HepG2 (cell line): ENCODE data around the gene RTCA. TPM values are rescaled to one million over a fixed set of nuclear protein-coding genes. Genes with fewer than 3 reads are reported as not detected.
A peak's percentile ranks its signal among the peaks of the same experiment; 100 is the strongest.

Experiments
- ATF7 ChIP-seq, 2 experiments: fragments of 450-650 bp in 1 of 2; sonication (generic) in 1 of 2; formaldehyde crosslinking in 1 of 2; IDR thresholded peaks; 2 replicates each; pipeline versions ENCODE4 v1.4.0 to v1.6.1; 2016 to 2020; ENCODE audit warnings: antibody characterized with exemption in 1 of 2, mild to moderate bottlenecking in 1 of 2, missing genetic modification reagents in 1 of 2
- GTF3A ChIP-seq: sonication (generic); formaldehyde crosslinking; conservative IDR thresholded peaks from 2 replicates; pipeline ENCODE4 v1.4.0; 2020; ENCODE audit warnings: mild to moderate bottlenecking, missing genetic modification reagents
- HNF1A ChIP-seq, 2 experiments: sonication (generic) in 1 of 2; formaldehyde crosslinking in 1 of 2; IDR thresholded peaks; 2 replicates each; pipeline versions ENCODE4 v1.4.0 to v1.6.1; 2016 to 2020; ENCODE audit warnings: borderline replicate concordance in 1 of 2, low read depth in 1 of 2, mild to moderate bottlenecking in 1 of 2, missing genetic modification reagents in 1 of 2
- HNF1B ChIP-seq: sonication (generic); formaldehyde crosslinking; IDR thresholded peaks from 2 replicates; pipeline ENCODE4 v1.5.1; 2020; ENCODE audit warnings: mild to moderate bottlenecking, moderate library complexity, missing genetic modification reagents
- LRRFIP1 ChIP-seq: sonication (generic); formaldehyde crosslinking; conservative IDR thresholded peaks from 2 replicates; pipeline ENCODE4 v1.4.0; 2020; ENCODE audit warnings: missing genetic modification reagents
- MTF1 ChIP-seq: sonication (generic); formaldehyde crosslinking; IDR thresholded peaks from 2 replicates; pipeline ENCODE4 v1.5.0; 2020; ENCODE audit warnings: missing genetic modification reagents
- MXD3 ChIP-seq: IDR thresholded peaks from 2 replicates; pipeline ENCODE4 v1.6.1; 2016; ENCODE audit warnings: mild to moderate bottlenecking, missing biosample characterization, missing genetic modification reagents
- MZF1 ChIP-seq: sonication (generic); formaldehyde crosslinking; IDR thresholded peaks from 2 replicates; pipeline ENCODE4 v1.8.1; 2023; ENCODE audit warnings: mild to moderate bottlenecking, missing genetic modification reagents, borderline replicate concordance
- NFIB ChIP-seq: sonication (generic); formaldehyde crosslinking; IDR thresholded peaks from 2 replicates; pipeline ENCODE4 v1.9.0; 2021; ENCODE audit warnings: missing genetic modification reagents, mild to moderate bottlenecking, borderline replicate concordance
- NR2F1 ChIP-seq, 2 experiments: fragments of 450-650 bp in 1 of 2; formaldehyde crosslinking in 1 of 2; IDR thresholded peaks; 2 replicates each; pipeline versions ENCODE4 v1.5.0 to v1.6.1; 2016 to 2020; ENCODE audit warnings: mild to moderate bottlenecking in 1 of 2, missing compliant biosample characterization in 1 of 2, missing genetic modification reagents in 1 of 2, moderate library complexity in 1 of 2
- SOX13 ChIP-seq, 3 experiments: fragments of 450-650 bp in 1 of 3; sonication (generic) in 1 of 3; formaldehyde crosslinking in 1 of 3; IDR thresholded peaks in 2 of 3; conservative IDR thresholded peaks in 1 of 3; 2 replicates each; pipeline versions ENCODE4 v1.5.0 to v1.6.1; 2016 to 2020; ENCODE audit warnings: antibody characterized with exemption in 1 of 3, mild to moderate bottlenecking in 1 of 3, missing compliant biosample characterization in 1 of 3, missing genetic modification reagents in 1 of 3, moderate library complexity in 1 of 3
- ZFAT ChIP-seq: sonication (generic); formaldehyde crosslinking; conservative IDR thresholded peaks from 2 replicates; pipeline ENCODE4 v1.8.1; 2023; ENCODE audit warnings: missing genetic modification reagents, inconsistent platforms
- ZNF44 ChIP-seq: sonication (generic); formaldehyde crosslinking; IDR thresholded peaks from 2 replicates; pipeline ENCODE4 v1.5.1; 2020; ENCODE audit warnings: mild to moderate bottlenecking, missing genetic modification reagents
- ZNF513 ChIP-seq: sonication (generic); formaldehyde crosslinking; conservative IDR thresholded peaks from 2 replicates; pipeline ENCODE4 v1.5.0; 2020; ENCODE audit warnings: missing genetic modification reagents
- ZNF577 ChIP-seq: sonication (generic); formaldehyde crosslinking; IDR thresholded peaks from 2 replicates; pipeline ENCODE4 v1.4.0; 2020; ENCODE audit warnings: mild to moderate bottlenecking, low read depth, missing genetic modification reagents, borderline replicate concordance
- polyA plus RNA-seq, 8 experiments: library from polyadenylated mRNA; depleted of rRNA in 3 of 8; stranded (reverse) in 7 of 8; unstranded in 1 of 8; fragments of >200 nt; fragmentation: Illumina TruSeq in 4 of 8; extraction: Trizol in 4 of 8; gene quantifications; 2 replicates each; pipeline versions ENCODE4 v1.2.1 to v1.2.3, GENCODE V29; 2011 to 2016; ENCODE audit warnings: low read depth in 4 of 8, missing spikeins in 1 of 8, mixed read lengths in 1 of 8; ENCODE audit not compliant: insufficient read depth in 1 of 8
- total RNA-seq, 5 experiments: library from RNA; depleted of rRNA; stranded (reverse); fragments of >200 nt; fragmentation: Illumina TruSeq; extraction: Trizol; gene quantifications; 2 replicates each; pipeline ENCODE4 v1.2.3, GENCODE V29; 2016; ENCODE audit warnings: low read depth in 1 of 5

Gene RTCA
- total and polyA plus RNA-seq, 2 of the 13 experiments (the other 11 are each of a cell fraction or from before 2014, with no cell fraction given), result 22.7 to 31.0 TPM

- TF ChIP-seq LRRFIP1 (CRISPR knock-in tag), result no peak
- 0 out of 2 replicates have a peak, but pooled peaks have one; percentile 14 for TF ChIP-seq HNF1A (IDR thresholded peaks at IDR 0.05; ENCODE audit: low read depth)
- no peak for TF ChIP-seq HNF1A (CRISPR knock-in tag; IDR thresholded peaks at IDR 0.05; ENCODE audit: borderline replicate concordance)
- TF ChIP-seq ZFAT, result peak; percentile 75; the same call in 1 of the 2 replicates
- no peak; the same call in 1 of the 2 replicates for TF ChIP-seq ZNF44
- no peak for TF ChIP-seq NR2F1 (CRISPR knock-in tag; IDR thresholded peaks at IDR 0.05)
- 0 out of 2 replicates have a peak, but pooled peaks have one; percentile 12 for TF ChIP-seq MXD3 (CRISPR knock-in tag)
- no peak for TF ChIP-seq SOX13 (IDR thresholded peaks at IDR 0.05)
- TF ChIP-seq SOX13 (CRISPR knock-in tag; conservative IDR thresholded peaks at IDR 0.05 in 1 of 2, IDR thresholded peaks at IDR 0.05 in 1 of 2), result peak in 1 of 2 experiments; percentile 33; a peak in 1 of 4 replicates
- no peak for TF ChIP-seq MZF1
- no peak for TF ChIP-seq ATF7 (IDR thresholded peaks at IDR 0.05)
- TF ChIP-seq ATF7 (CRISPR knock-in tag; IDR thresholded peaks at IDR 0.05), result no peak; the same call in 1 of the 2 replicates
- TF ChIP-seq NFIB (CRISPR knock-in tag), result no peak
- TF ChIP-seq MTF1 (CRISPR knock-in tag), result no peak
- TF ChIP-seq ZNF513, result no peak
- TF ChIP-seq GTF3A (CRISPR knock-in tag), result no peak
- TF ChIP-seq HNF1B, result 0 out of 2 replicates have a peak, but pooled peaks have one; percentile 41
- no peak for TF ChIP-seq ZNF577
These were observed at the start of gene RTCA (continued) for GRCh38 chr1:100265931-100266740.
